PC-9 (cell line): ENCODE results near the gene BOC. TPM values are rescaled to one million over a fixed set of nuclear protein-coding genes. Genes with fewer than 3 reads are reported as not detected.

ENCODE experiments used
- BruUV-seq: library from RNA; stranded (reverse); fragments of 400-500 nt; replicated peaks from 2 replicates; lab custom pipeline; 2021; lab: Mats Ljungman, UMichigan
- CTCF ChIA-PET: fragments of 300-600 bp; sonication (Branson Sonifier 250); formaldehyde crosslinking; loops from one replicate; lab custom pipeline; 2022; ENCODE audit warnings: antibody characterized with exemption; lab: Charles Lee
- POLR2A ChIA-PET: fragments of 300-600 bp; sonication (Branson Sonifier 250); formaldehyde crosslinking; loops from one replicate; lab custom pipeline; 2022; ENCODE audit warnings: antibody characterized with exemption; ENCODE audit not compliant: unreplicated experiment; lab: Charles Lee
- DNase-seq, 2 experiments: peaks; one replicate each; pipeline versions ENCODE4 v3.0.0 to v3.0.0-alpha.2; 2015 to 2022; ENCODE audit warnings: mixed read lengths in 1 of 2
- H2AFZ ChIP-seq: fragments of 200-600 bp; sonication (generic); 2 replicates; pipeline ENCODE4 v1.8.1; 2017; ENCODE audit warnings: antibody characterized with exemption
- H3F3A ChIP-seq: fragments of 200-600 bp; sonication (generic); 2 replicates; pipeline ENCODE4 v1.8.1; 2017; ENCODE audit warnings: antibody characterized with exemption, mild to moderate bottlenecking, low read depth; ENCODE audit not compliant: insufficient read depth
- H3K27ac ChIP-seq: fragments of 200-600 bp; sonication (generic); 2 replicates; pipeline ENCODE4 v1.6.1; 2016; ENCODE audit warnings: mixed run types
- H3K27me3 ChIP-seq: fragments of 200-600 bp; sonication (generic); 2 replicates; pipeline ENCODE4 v1.6.1; 2016; ENCODE audit warnings: low read depth, mixed run types; ENCODE audit not compliant: insufficient read depth
- H3K36me3 ChIP-seq: fragments of 200-600 bp; sonication (generic); 2 replicates; pipeline ENCODE4 v1.6.1; 2016; ENCODE audit warnings: low read depth, mixed run types
- H3K4me1 ChIP-seq: fragments of 200-600 bp; sonication (generic); replicated peaks from 2 replicates; pipeline ENCODE4 v1.6.1; 2016; ENCODE audit warnings: mixed run types; ENCODE audit not compliant: insufficient read depth
- H3K4me2 ChIP-seq: fragments of 200-600 bp; sonication (generic); 2 replicates; pipeline ENCODE4 v1.6.1; 2017; ENCODE audit warnings: mixed run types
- H3K4me3 ChIP-seq: fragments of 200-600 bp; sonication (generic); 2 replicates; pipeline ENCODE4 v1.6.1; 2016; ENCODE audit warnings: mixed run types
- H3K79me2 ChIP-seq: fragments of 200-600 bp; sonication (generic); 2 replicates; pipeline ENCODE4 v1.6.1; 2017; ENCODE audit warnings: low read depth, mixed run types
- H3K9me2 ChIP-seq: fragments of 200-600 bp; sonication (generic); 2 replicates; pipeline ENCODE4 v1.8.1; 2017; ENCODE audit warnings: mild to moderate bottlenecking; ENCODE audit not compliant: insufficient read depth
- H3K9me3 ChIP-seq: fragments of 200-600 bp; sonication (generic); 2 replicates; pipeline ENCODE4 v1.8.1; 2016; ENCODE audit warnings: low read depth; ENCODE audit not compliant: insufficient read depth
- H4K20me1 ChIP-seq: fragments of 200-600 bp; sonication (generic); 2 replicates; pipeline ENCODE4 v1.8.1; 2017; ENCODE audit not compliant: insufficient read depth
- EZH2 ChIP-seq: fragments of 200-600 bp; sonication (generic); IDR thresholded peaks from 2 replicates; pipeline ENCODE4 v1.8.0; 2017; ENCODE audit warnings: antibody characterized with exemption, low read depth
- intact Hi-C: fragments of 100-400 bp; cut with micrococcal nuclease; formaldehyde crosslinking; loops from one replicate; pipeline ENCODE4 v1.10.0; 2022; ENCODE audit not compliant: unreplicated experiment
- total RNA-seq: library from RNA; stranded (reverse); gene quantifications from 2 replicates; pipeline ENCODE4 v1.2.3, GENCODE V29; 2021
- TF ChIP-seq, protein P1 (sequence below): fragments of 200-600 bp; sonication (generic); conservative IDR thresholded peaks from 2 replicates; pipeline ENCODE4 v1.6.1; 2017; ENCODE audit warnings: mixed run types, antibody characterized with exemption, mild to moderate bottlenecking, moderate library complexity

The BOC gene
- total RNA-seq, 1 experiment from 2014 or later = 3.0 TPM

- no peak for DNase-seq
- Histone ChIP-seq H3K79me2 (no peaks in the 10 kb centered on the region), H2AFZ (no peak overlapping the region), H3K27ac (no peak overlapping the region), H4K20me1 (no peaks in the 10 kb centered on the region), H3K4me2 (no peak overlapping the region), H3K36me3 (no peaks in the 10 kb centered on the region), H3K9me2 (no peaks in the 10 kb centered on the region), H3K27me3 (no peaks in the 10 kb centered on the region), H3K4me3 (no peak overlapping the region), H3F3A (no peaks in the 10 kb centered on the region), H3K9me3 (no peaks in the 10 kb centered on the region), H3K4me1 (0 out of 2 replicates have a peak, but pooled peaks cover 8% of the 10 kb centered on the region)
- ChIA-PET POLR2A (no interaction called here), CTCF (no interaction called here)
- intact Hi-C loops = loop anchor here (2.0 to 5.0 kb wide), 3 partner anchors 45 to 130 kb away; no protein-coding TSS in a partner anchor
- BruUV-seq = no TSS peak
- TF ChIP-seq EZH2 = no peak
- TF ChIP-seq, protein P1, sequence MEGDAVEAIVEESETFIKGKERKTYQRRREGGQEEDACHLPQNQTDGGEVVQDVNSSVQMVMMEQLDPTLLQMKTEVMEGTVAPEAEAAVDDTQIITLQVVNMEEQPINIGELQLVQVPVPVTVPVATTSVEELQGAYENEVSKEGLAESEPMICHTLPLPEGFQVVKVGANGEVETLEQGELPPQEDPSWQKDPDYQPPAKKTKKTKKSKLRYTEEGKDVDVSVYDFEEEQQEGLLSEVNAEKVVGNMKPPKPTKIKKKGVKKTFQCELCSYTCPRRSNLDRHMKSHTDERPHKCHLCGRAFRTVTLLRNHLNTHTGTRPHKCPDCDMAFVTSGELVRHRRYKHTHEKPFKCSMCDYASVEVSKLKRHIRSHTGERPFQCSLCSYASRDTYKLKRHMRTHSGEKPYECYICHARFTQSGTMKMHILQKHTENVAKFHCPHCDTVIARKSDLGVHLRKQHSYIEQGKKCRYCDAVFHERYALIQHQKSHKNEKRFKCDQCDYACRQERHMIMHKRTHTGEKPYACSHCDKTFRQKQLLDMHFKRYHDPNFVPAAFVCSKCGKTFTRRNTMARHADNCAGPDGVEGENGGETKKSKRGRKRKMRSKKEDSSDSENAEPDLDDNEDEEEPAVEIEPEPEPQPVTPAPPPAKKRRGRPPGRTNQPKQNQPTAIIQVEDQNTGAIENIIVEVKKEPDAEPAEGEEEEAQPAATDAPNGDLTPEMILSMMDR = no peak
Observed at GRCh38 chr3:113277414-113277813, 66.1 kb downstream of the BOC start.

DNA sequence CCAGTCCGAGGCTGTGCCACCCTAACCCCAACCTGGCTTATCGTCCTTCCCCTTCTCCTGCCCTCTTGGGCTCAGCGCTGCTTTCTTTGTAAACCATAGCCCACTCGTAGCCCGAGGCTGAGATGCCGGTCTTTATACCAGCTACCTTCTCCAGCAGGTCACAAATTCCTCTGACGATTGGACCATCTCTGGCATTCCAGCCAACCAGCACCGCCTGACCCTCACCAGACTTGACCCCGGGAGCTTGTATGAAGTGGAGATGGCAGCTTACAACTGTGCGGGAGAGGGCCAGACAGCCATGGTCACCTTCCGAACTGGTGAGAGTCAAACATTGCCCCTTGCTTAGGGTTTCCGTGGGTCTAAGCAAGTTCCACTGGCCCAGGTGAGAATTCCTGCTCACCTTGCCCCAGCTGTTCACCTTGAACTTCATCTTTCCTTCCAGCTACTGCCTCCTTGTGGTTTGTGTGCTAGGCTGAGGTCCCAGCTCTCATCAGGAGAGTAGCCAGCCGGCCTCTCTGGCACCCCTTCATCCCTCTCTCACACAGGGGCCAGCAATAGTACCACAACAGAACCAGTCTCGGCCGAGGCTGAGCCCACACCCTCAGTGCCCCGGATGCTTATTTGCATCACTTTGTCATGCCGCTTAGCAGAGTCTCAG lies 66.7 kb downstream of the BOC start:
- no peak for DNase-seq
- no peak overlapping the region for H2AFZ ChIP-seq
- intact Hi-C loops = loop anchor here (2.0 to 5.0 kb wide), 3 partner anchors 46 to 131 kb away; no protein-coding TSS in a partner anchor
- ChIA-PET CTCF (no interaction called here), POLR2A (no interaction called here)
- TF ChIP-seq, protein P1 = no peak
- no peak for TF ChIP-seq EZH2
- H4K20me1 ChIP-seq = no peaks in the 10 kb centered on the region
- H3K4me2 ChIP-seq = no peak overlapping the region
- H3F3A ChIP-seq = no peaks in the 10 kb centered on the region
- H3K4me3 ChIP-seq = no peak overlapping the region
- H3K79me2 ChIP-seq = no peaks in the 10 kb centered on the region
- H3K9me3 ChIP-seq = no peaks in the 10 kb centered on the region
- no peaks in the 10 kb centered on the region for H3K9me2 ChIP-seq
- no peaks in the 10 kb centered on the region for H3K27me3 ChIP-seq
- no peaks in the 10 kb centered on the region for H3K36me3 ChIP-seq
- no peak overlapping the region for H3K27ac ChIP-seq
- no TSS peak for BruUV-seq
- H3K4me1 ChIP-seq = 0 out of 2 replicates have a peak, but pooled peaks cover 8% of the 10 kb centered on the region

- intact Hi-C loops = loop anchor here (5.0 kb wide), 2 partner anchors 46 to 131 kb away; no protein-coding TSS in a partner anchor
- Histone ChIP-seq H3K79me2 (no peaks in the 10 kb centered on the region), H3K9me3 (no peaks in the 10 kb centered on the region), H3K9me2 (no peaks in the 10 kb centered on the region), H2AFZ (no peak overlapping the region), H3K27me3 (no peaks in the 10 kb centered on the region), H3K4me3 (no peak overlapping the region), H3F3A (no peaks in the 10 kb centered on the region), H3K27ac (no peak overlapping the region), H4K20me1 (no peaks in the 10 kb centered on the region), H3K36me3 (no peaks in the 10 kb centered on the region), H3K4me1 (0 out of 2 replicates have a peak, but pooled peaks cover 8% of the 10 kb centered on the region), H3K4me2 (no peak overlapping the region)
- CTCF ChIA-PET = no interaction called here
- POLR2A ChIA-PET = no interaction called here
- no peak for DNase-seq
- no peak for TF ChIP-seq EZH2
- TF ChIP-seq, protein P1 = no peak
- no TSS peak for BruUV-seq
Observed at GRCh38 chr3:113278599-113278955, 67.2 kb downstream of the BOC start.
